Thyroid gland (tissue), 4 donors: ENCODE measurements around the gene ZMYM3.

Experiments used
- POLR2A ChIP-seq, 2 donors: fragments of 450-650 bp; IDR thresholded peaks; one replicate each; pipeline ENCODE4 v1.6.1; 2017; ENCODE audit warnings: antibody characterized with exemption in 2 of 2, mild to moderate bottlenecking in 2 of 2, moderate library complexity in 1 of 2
- TF ChIP-seq, protein P1 (sequence below), 6 experiments: fragments of 200-600 bp in 3 of 6; fragments of 450-650 bp in 3 of 6; sonication (generic) in 3 of 6; IDR thresholded peaks; one replicate each; pipeline ENCODE4 v1.5.1; 2016 to 2019; ENCODE audit warnings: antibody characterized with exemption in 6 of 6, mild to moderate bottlenecking in 2 of 6, inconsistent platforms in 1 of 6, moderate library complexity in 1 of 6

DNA sequence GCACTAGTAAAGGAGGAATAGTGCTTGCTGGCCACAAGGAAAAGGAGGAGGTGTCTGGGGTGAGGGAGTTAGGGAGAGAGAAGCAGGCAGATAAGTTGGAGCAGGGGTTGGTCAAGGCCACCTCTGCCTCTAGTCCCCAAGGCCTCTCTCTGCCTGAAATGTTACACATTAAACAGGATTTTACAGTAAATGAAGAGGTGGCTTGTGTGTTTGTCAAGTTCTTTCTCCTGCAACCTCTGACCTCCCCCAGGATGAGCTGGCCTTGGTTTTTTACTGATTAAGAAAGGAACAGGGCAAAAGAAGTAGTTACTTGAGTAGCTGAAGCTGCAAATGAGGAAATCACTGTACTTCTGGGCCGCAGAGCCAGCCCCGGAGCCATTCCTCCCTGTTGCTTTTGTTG, 28.9 kb downstream of the ZMYM3 start:
- TF ChIP-seq, protein P1, sequence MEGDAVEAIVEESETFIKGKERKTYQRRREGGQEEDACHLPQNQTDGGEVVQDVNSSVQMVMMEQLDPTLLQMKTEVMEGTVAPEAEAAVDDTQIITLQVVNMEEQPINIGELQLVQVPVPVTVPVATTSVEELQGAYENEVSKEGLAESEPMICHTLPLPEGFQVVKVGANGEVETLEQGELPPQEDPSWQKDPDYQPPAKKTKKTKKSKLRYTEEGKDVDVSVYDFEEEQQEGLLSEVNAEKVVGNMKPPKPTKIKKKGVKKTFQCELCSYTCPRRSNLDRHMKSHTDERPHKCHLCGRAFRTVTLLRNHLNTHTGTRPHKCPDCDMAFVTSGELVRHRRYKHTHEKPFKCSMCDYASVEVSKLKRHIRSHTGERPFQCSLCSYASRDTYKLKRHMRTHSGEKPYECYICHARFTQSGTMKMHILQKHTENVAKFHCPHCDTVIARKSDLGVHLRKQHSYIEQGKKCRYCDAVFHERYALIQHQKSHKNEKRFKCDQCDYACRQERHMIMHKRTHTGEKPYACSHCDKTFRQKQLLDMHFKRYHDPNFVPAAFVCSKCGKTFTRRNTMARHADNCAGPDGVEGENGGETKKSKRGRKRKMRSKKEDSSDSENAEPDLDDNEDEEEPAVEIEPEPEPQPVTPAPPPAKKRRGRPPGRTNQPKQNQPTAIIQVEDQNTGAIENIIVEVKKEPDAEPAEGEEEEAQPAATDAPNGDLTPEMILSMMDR (IDR thresholded peaks at IDR 0.05) = no peak
- TF ChIP-seq POLR2A (IDR thresholded peaks at IDR 0.05) = no peak
